HG03378 (cell line): Measurements from ENCODE around the gene EML4.

Experiments used
- ATAC-seq: cut with Tn5 transposase; IDR thresholded peaks from one replicate; pipeline ENCODE4 v1.9.1; 2021; ENCODE audit warnings: mild to moderate bottlenecking, moderate library complexity; ENCODE audit not compliant: unreplicated experiment

The EML4 gene

DNA sequence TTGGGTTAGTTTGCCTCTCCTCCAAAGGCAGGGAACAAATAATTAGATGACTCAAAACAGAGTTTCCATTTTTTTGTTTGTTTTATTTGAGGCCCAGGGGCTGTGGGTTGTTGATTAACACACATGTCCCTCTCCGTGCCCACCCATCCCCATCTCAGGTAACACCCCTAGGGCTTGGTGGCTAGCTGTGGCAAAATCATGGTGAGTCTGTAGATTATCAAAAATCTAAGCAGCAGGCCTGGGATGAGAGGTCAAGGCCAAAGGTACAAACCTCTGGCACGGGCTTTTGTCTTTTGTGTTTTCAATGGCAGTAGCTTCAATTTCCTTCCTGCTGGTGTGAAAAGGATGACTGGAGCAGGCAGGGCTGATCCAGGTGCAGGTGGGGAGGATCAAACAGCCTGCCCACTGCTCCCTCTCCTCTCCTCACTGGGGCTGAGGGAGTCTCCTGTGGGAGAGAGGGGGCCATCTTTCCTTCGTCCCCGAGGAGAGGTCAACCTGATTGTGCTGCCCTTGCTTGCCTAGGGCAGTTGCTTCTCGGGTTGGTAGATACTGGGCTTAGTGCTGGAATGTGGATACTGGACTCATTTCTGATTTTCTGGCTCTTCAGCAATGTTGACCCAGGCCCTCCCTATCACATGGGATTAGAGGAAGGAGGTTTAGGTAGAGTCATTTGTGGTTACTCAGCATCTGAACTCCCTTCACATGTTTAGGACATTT lies 31.9 kb upstream of the EML4 start:
- ATAC-seq, result no peak

DNA sequence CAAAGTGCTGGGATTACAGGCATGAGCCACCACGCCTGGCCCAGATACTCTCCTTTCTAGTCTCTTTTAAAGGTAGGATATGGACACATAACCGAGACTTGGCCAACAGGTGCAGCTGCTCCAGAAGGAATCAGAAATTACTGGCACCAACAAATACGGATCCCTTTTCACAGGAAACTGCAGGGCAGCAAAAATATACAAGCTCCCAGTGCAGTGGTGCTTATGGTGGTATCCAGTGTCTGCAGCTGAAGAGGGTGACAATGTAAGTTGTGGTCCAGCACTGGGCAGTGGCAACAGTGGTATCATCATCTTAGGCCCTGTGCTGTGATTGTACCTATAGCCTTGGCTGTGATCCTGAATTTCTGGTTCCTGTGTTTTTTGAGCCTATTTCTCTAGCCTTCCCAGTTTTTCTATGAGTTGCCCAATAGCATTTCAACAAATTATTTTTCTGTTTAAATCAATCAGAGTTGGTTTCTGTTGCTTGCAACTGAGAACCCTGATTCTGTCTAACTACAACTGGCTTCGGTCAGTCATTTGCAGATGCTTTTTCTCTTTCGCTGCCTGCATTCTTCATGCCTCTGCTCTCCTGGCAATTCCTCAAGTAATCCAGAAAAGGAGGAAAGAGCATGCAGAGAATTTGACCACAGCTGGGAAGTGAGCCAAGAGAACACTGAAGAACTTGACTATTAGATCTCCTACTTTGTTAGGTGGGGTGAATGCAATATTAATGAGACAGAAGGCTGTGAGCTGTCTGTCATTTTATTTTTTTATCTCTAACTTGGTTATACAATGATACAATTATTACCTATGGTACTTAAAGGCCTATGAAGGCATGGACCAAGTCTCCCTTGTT lies 30.8 kb upstream of the EML4 start:
- ATAC-seq, result no peak

DNA sequence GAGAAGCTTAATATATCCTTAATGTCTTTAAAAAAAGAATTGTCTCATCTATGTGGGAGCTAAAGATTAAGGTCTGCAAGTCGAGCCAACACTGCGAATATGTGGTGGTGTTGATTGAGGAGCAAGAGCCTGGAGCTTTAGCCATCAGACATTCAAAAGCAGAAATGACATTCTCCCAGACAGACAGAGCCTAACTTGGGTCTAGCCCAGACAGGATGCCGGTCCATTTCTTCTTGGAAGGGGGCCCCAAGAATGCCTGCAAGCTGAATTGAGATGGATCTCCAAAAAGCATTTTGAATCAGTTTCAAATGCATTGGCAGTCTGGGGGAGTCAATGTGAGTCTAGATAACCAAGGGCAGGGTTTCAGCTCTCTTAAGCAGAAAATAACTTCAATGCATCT lies 30.1 kb upstream of the EML4 start:
- ATAC-seq, result no peak

DNA sequence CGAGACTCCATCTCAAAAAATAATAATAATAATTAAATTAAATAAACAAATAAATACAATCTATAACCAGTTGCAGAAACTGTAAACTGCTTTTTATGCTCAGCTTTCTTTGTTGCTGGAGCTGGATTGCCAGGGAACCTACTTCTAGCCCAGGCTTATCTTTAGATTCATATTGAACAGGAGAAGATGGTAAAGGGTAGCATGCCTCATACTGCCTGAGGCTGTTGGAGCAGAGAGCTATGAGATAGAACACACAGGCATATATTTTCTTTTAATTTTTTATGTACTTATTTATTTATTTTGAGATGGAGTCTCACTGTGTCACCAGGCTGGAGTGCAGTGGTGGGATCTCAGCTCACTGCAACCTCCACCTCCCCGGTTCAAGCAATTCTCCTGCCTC lies 28.7 kb upstream of the EML4 start:
- no peak for ATAC-seq

DNA sequence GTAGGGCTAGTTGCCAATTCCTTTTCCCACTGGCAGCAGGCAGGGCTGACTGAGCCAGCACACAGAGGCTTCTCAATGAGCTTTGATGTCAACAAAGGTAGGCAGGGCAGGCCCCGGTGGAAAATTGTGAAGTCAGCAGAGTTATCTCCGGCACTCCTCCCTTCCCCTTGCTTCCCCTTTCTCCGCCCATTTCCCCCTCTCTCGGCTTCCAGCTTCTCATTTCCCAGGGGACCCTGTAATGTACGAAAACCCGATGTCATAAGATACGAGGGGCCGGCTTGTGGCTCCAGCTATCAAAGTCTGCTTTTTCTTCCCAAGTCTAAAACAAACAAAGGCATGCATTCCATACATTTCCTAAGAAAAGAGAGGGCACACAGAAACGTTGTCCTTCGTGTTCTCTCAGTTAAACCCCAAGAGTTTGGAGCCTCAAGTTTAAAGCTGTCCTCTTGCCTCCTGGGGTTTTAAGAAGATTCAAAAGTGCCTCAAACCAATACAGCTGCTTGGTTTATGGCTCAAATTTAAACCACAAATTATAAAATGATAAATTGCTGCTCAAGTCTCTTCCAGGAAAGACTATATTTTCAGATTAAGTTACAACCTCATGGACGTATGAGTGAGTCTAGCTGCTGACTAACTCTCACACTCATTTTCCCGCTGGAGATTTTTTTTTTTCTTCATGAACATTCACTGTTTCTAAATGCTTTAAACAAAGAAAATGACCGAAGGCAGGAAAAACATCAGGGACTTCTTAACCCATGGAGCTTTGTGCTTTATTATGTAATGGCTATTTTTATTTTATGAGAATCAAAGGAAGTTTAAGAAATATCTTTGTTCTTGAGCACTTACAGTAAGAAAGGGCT lies 27.2 kb upstream of the EML4 start:
- no peak for ATAC-seq

DNA sequence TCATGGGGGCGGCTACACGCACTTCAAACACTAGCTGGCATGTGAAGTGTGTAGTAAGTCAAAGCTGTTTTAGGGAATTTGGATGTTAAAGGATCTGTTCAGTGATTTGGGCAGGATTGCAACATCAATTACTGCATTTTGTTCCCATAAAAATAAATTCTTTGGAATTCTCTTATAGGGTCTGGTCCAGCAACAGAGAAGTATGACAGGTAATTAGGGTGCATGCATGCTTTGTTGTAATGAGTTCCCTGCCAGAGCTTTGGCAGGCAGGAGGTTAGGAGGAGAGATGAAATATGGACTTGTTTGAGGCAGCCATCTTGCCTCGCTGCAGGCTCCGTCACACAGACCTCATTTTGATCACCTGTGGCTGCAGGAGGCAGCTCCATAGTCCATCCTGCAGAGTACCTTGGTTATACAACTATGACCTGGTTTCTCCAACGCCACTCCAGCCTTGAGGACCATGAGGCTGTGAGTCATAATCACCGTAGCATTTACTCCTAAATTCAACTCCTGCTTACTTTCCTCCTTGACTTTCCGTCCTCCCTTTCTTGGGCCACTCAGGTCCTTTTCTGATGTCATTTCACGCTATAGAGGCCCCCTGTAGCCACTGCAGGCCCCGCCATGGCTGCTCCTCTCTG lies 26.5 kb upstream of the EML4 start:
- ATAC-seq, result no peak

DNA sequence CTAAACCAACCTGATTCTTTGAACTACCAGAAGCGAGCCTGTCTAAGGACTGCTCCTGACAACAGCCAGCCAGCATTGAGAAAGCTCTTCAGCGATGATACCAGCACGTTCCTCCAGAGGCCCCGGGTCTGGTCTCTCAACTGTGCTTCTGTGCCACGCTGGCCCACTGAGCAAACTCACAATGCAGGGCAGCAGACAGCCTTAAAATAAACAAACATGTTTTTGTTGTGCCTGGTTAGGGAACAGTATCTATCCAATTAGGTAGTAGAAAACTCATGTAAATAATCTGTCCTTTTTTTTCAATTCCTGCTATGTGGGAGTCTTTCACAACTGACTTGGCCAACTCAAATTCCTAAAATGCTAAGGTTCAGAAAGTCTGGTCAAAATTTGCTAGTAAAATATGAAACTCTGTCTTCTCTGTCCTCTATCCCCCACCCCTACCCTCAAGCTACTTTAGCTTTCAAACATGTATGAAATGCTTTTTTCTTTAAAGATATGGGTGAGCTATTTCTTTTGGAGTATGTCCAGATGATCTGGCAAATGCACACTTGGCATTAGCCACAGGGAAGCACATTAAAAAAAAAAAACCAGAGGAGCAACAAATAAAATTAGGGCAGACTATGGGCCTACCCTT lies 21.4 kb upstream of the EML4 start:
- no peak for ATAC-seq

DNA sequence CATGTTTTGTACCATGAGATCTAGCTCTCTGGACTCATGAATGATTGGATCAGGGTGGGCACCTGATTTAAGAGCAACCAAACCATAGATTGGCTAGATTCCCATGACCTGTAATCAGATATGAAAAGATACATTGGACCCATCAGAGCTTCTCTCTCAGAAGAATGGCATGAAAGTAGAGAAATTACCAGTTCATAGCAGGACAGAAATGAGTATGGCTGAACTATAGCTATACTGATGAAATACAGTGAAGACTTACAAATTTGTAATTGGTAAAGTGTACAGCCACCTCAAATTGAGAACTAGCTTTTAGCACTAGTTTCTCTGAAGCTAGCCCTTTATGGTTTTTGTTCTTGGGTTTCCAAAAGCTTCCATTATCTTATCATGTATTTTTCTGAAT lies 19.0 kb upstream of the EML4 start:
- no peak for ATAC-seq

DNA sequence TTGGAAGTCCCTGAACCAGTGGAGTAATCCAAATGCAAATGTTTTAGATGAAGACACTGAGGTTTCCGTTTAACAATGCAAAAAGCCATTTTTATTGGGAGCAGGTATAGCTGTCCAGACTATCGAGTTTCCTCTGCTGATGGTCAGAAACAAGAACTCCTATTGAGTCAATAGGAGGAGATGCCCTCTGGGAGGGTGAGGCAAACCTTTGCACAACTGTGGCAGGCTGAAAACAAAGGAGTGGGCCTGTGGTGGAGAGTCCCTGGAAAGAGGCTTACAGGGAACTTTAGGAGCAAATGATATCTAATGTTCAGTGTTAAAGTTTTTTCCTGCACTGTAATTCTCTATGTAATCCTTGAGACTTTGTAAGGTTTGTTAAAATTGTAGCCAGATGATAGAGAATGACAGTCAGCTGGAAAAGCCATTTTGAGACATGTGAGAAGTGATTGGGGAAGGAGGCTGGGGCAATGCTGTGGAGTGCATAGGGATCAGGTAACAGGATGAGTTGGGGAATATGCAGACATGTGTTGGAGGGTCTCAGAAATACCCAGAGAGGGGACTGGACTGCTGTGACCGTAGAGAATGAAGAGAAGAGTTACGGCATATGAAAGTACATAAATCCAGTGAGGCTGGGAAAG lies 15.1 kb upstream of the EML4 start:
- no peak for ATAC-seq

DNA sequence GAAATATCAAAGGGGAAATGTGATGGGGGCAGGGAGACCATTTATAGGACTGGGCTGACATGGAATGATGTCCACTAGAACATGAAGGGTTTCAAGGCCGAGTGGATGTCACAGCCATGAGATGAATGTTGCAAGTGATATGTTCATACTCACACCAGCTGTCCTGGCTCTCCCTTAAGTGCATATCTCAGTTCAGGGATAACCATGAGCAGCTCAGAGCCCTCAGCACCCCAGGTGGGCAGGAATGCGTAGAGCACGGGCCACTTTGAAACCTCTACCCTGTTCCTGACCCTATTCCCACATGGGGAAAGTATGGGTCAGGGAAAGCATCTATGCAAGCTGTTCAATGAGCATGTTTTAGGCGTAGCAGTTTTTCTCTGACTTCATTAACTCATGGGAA lies 12.4 kb upstream of the EML4 start:
- ATAC-seq, result no peak

DNA sequence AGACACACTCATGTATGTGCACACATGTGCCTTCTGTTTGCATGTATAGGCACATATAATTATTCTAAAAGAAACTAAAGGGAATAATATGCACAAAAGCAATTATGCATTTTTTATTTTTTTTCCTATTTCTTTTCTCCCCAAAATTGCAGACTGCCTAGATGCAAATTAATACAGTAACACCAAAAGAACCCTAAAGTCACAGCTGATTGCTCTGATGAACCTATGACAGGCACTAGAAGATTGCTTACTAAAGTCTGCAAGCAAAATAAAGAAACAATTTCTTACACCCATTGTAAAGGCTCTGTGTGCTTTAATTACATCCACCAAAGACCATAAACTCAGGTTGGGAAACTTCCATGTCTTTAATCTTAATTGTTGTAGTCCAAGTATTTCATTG lies 7.7 kb upstream of the EML4 start:
- no peak for ATAC-seq

DNA sequence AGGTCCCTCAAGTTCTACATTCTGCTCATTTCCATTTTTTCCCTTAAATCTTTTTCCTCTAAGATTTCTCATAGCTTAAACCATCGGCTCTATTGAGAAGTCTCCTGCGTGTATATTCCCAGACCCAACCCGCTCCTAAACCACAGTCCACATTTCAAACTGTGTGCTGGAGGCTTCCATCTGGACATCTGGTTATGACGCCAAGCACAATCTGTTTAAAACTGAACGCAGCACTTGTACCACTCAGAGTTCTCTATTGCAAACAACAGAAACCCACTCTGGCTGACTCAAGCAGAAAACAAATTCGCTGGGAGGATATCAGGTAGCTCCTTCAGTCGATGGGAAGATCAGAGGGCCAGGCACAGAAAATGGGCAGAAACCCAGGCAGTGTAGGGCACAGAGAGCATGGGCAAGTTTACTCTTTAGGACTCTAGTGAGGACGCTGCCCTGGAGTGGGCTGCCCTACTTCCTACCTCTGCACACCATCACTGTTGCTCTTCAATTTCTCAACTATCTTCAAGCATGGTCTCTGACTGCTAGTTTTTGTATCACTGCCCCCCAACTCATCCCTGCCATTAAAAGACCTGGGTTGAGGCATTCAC lies 5.6 kb upstream of the EML4 start:
- ATAC-seq, result no peak

DNA sequence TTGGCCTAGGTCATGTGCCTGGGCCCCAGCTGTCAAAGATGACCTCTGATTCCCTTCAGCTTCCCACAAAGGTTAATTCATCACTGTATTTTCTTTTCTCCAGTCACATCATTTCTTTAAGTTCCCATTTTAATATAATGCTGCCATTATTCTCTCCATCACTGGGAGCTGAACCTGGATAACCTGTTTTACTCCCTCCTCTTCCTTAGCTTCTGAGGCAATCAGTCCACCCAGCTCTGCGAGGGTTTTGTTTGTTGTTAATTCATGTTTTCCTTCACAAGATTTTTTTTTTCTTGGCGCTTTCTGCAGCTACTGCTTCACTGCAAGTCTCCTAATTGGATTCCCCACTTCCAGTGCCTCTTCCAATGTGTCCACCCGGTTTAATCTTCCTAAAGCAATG lies 5.1 kb upstream of the EML4 start:
- no peak for ATAC-seq

DNA sequence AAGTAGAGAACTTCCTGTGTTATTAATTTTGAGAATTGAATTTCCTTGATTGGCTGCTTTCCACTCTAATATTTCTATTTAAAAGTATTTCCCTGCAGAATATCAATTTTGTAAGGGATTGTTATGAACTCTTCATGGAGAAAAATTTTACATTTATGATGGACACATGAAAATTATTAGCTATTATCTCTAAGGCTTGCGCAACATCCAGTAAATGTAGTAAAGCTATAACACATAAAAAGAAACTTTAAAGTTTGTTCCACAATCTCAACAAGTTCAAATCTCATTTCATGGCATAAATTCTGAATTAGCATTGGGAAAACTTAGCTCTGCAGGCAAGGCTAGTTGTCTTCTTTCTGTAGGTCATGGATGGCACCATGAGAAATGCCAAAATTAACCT lies 4.2 kb upstream of the EML4 start:
- ATAC-seq, result no peak

DNA sequence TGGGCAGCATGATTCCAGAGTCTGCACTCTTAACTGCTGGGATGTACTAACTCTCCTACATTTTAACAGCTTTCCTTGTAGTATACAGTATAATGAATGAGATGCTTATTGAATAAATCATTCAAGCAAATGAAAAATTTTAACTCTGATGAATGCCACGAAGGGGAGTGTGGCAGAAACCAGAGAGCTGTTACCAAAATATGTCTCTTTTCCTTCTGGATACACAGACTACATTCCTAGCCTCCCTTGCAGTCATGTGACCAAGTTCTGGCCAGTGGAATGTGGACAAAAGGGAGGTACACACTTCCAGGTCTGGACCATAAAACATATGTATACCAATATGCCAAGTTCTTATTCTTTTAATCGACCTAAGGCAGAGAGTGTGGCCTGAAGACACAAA lies 1.7 kb upstream of the EML4 start:
- no peak for ATAC-seq

DNA sequence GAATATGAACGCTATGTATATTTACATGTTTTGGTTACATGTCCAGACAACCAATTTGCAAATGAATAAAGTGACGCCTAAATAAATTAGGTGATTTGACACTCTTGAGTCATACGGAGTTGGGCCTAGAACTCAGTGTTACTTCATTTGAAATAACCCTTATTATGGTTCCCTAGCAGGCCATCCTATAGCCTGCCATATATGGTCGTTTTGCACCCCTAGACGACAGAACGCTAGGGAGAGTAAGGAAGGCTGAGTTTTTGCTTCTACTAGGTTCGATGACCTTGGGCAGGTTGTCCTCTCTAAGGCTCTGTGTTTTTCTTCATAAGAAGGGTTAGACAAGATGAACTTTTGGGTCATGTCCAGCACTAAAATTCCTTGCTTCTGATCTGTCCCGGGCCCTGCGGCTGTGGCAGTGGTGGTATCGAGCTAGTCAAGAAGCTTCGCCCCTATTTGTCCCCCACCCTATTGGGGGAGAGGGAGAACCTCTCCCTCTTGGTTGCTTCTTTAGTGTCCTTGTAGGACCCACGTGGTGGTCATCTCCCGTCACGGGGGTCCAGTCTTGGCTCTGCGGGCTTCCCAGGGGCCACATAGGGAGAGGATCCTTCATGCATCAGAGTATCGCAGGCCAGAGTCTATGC lies 574 bp upstream of the EML4 start:
- ATAC-seq, result no peak

DNA sequence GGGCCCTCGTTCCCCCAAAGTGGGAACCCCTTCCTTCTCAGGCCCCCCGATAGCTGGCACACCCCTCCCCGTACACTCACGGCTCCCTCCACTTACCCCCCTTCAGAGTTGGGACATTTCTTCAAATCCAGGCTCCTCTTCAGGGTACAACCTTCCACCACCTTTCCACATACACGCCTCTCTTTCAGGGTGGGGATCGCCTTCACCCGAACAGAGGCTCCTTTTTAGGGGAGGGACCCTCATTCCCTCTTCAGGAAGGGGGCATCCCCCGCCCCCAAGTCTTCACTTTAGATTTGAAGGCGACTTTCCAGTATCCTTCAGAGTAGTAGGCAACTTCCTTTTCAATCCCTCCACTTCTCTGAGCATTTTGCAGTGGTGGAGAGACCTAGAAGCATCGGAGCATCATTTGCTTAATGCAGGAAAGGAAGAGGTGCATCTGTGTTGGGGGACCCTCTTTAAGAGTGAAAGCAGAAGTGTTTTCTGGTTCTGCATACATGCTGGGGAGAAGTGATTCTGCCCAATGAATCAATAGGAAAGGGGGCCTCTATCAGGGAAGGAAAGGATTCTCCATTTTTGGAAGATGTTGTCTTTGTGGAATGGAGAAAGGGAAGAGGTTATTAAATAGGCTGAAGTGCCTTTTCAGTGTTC lies 845 bp downstream of the EML4 start:
- peak; percentile 34 for ATAC-seq

DNA sequence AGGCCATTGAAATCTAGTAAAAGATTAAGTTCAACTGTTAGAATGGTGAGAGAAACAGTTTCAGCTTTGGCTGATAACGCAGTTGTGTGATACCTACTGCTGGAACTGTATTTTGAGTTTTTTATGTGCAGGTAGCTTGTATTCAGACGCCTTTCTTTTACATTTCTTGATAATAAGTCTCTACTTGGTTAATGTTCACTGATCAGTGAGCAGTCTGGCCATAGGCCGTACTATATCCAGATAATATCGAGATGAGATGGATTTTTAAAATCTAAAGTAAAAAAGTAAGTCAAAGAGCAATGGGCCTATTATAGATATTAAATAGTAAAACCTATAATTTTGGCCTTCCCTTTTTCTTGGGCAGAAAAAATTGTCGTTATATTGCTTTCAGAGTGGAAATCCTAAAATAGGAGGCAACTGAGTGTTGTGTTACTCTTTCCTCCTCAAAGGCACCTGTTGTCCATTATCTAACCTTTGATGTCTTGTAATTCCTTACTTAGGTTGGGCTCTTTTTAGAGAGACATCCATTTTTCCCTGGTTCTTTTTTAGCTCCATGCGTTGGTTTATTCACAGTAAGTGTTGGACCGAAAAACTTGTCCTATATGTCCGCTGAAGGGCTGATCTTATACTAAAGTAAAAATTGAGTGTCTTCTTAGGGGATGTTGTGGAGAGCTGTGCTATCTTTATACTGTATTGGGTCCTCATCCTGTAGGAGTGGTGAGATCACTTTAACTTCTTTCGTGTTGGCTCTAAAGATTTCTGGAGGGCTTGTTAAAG lies 1.7 kb downstream of the EML4 start:
- ATAC-seq, result no peak
